Brain microvascular endothelial cell (primary cell): ENCODE measurements around the gene TMEM108.

Experiments
- DNase-seq: peaks from one replicate; pipeline ENCODE4 v3.0.0-alpha.2; 2020
- H3K27ac ChIP-seq: fragments of 250-450 bp; sonication (Bioruptor Pico); 2 replicates; pipeline ENCODE4 v1.5.1; 2020; ENCODE audit warnings: mild to moderate bottlenecking, moderate library complexity
- H3K27me3 ChIP-seq: fragments of 250-450 bp; sonication (Bioruptor Pico); replicated peaks from 2 replicates; pipeline ENCODE4 v1.5.1; 2020; ENCODE audit warnings: mild to moderate bottlenecking
- H3K36me3 ChIP-seq: fragments of 250-450 bp; sonication (Bioruptor Pico); replicated peaks from 2 replicates; pipeline ENCODE4 v1.5.1; 2020; ENCODE audit warnings: mild to moderate bottlenecking
- H3K4me3 ChIP-seq: 2 replicates; pipeline ENCODE4 v1.5.1; 2011; ENCODE audit warnings: low read depth, mild to moderate bottlenecking, control low read depth, low read length, moderate library complexity
- CTCF ChIP-seq: IDR thresholded peaks from 2 replicates; pipeline ENCODE4 v1.5.1; 2011; ENCODE audit warnings: low read depth, mild to moderate bottlenecking, moderate library complexity, low read length, control low read depth, inconsistent platforms; ENCODE audit errors: missing control alignments
- in situ Hi-C: cut with HindIII; loops from 2 replicates; pipeline ENCODE4 v1.10.0; 2017; ENCODE audit warnings: low sequenced_read_pairs, low pct_ligation_motif_present

Gene TMEM108

GRCh38 chr3:133058243-133058642 is 20.1 kb downstream of the TMEM108 start:
- no peak overlapping the region for H3K27ac ChIP-seq
- H3K4me3 ChIP-seq, result no peak overlapping the region
- in situ Hi-C loops, result no loop called here
- no peaks in the 10 kb centered on the region for H3K36me3 ChIP-seq
- TF ChIP-seq CTCF, result no peak
- H3K27me3 ChIP-seq, result no peaks in the 10 kb centered on the region
- DNase-seq, result no peak

GRCh38 chr3:133058831-133059230 is 20.6 kb downstream of the TMEM108 start:
- no peak overlapping the region for H3K27ac ChIP-seq
- no peaks in the 10 kb centered on the region for H3K36me3 ChIP-seq
- DNase-seq, result no peak
- no peak for TF ChIP-seq CTCF
- H3K4me3 ChIP-seq, result no peak overlapping the region
- no peaks in the 10 kb centered on the region for H3K27me3 ChIP-seq
- in situ Hi-C loops, result no loop called here

GRCh38 chr3:133065193-133065961 is 27.2 kb downstream of the TMEM108 start:
- in situ Hi-C loops, result no loop called here
- no peak for TF ChIP-seq CTCF
- H3K27me3 ChIP-seq, result no peaks in the 10 kb centered on the region
- no peak overlapping the region for H3K4me3 ChIP-seq
- H3K36me3 ChIP-seq, result no peaks in the 10 kb centered on the region
- no peak overlapping the region for H3K27ac ChIP-seq
- no peak for DNase-seq

GRCh38 chr3:133066026-133066425 is 27.8 kb downstream of the TMEM108 start:
- TF ChIP-seq CTCF, result no peak
- Histone ChIP-seq H3K36me3 (no peaks in the 10 kb centered on the region), H3K27me3 (no peaks in the 10 kb centered on the region), H3K4me3 (no peak overlapping the region), H3K27ac (no peak overlapping the region)
- no peak for DNase-seq
- in situ Hi-C loops, result no loop called here

GRCh38 chr3:133069556-133070286 is 31.5 kb downstream of the TMEM108 start:
- H3K27me3 ChIP-seq, result no peaks in the 10 kb centered on the region
- DNase-seq, result no peak
- H3K36me3 ChIP-seq, result no peaks in the 10 kb centered on the region
- H3K4me3 ChIP-seq, result no peak overlapping the region
- in situ Hi-C loops, result no loop called here
- H3K27ac ChIP-seq, result no peak overlapping the region
- no peak for TF ChIP-seq CTCF
